ENCODE results near the gene ZDHHC11.
"Not testable (repeated sequence)": the region's sequence is repeated elsewhere in the genome, so short reads cannot be mapped to it uniquely, and the experiment has no call there.

- TF ChIP-seq, protein P1, sequence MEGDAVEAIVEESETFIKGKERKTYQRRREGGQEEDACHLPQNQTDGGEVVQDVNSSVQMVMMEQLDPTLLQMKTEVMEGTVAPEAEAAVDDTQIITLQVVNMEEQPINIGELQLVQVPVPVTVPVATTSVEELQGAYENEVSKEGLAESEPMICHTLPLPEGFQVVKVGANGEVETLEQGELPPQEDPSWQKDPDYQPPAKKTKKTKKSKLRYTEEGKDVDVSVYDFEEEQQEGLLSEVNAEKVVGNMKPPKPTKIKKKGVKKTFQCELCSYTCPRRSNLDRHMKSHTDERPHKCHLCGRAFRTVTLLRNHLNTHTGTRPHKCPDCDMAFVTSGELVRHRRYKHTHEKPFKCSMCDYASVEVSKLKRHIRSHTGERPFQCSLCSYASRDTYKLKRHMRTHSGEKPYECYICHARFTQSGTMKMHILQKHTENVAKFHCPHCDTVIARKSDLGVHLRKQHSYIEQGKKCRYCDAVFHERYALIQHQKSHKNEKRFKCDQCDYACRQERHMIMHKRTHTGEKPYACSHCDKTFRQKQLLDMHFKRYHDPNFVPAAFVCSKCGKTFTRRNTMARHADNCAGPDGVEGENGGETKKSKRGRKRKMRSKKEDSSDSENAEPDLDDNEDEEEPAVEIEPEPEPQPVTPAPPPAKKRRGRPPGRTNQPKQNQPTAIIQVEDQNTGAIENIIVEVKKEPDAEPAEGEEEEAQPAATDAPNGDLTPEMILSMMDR (conservative IDR thresholded peaks at IDR 0.05; ENCODE audit: low read length), result not testable (repeated sequence)
- not testable (repeated sequence) for TF ChIP-seq EZH2phosphoT487 (IDR thresholded peaks at IDR 0.05; ENCODE audit: borderline replicate concordance, low read depth, low read length)
Measured at GRCh38 chr5:844426-844825, 6.4 kb downstream of the ZDHHC11 start.
